Cardiac fibroblast (primary cell): ENCODE data around the gene LMO1.

Experiments used
- DNase-seq, 2 donors: peaks; one replicate each; pipeline versions ENCODE4 v3.0.0 to v3.0.0-alpha.2; 2010; ENCODE audit warnings: low read depth in 2 of 2
- H3K4me3 ChIP-seq, 2 donors: replicated peaks in 1 of 2; 1 replicate in 1 of 2; 2 replicates in 1 of 2; pipeline ENCODE4 v1.5.1; 2011; ENCODE audit warnings: low read depth in 2 of 2, low read length in 2 of 2, mild to moderate bottlenecking in 2 of 2, moderate library complexity in 1 of 2
- TF ChIP-seq, protein P1 (sequence below): IDR thresholded peaks from one replicate; pipeline ENCODE4 v1.5.1; 2011; ENCODE audit warnings: low read depth, mild to moderate bottlenecking, low read length, inconsistent platforms

Gene LMO1

GRCh38 chr11:8263769-8264410 lies at the start of gene LMO1:
Gene LMO1, minus strand, starts transcription at chr11:8263878. Its CDS starts 516 bp downstream, at chr11:8263362.
- H3K4me3 ChIP-seq, result peak within 1 kb of the TSS; percentile 27 to 35
- DNase-seq, result peak; percentile 73 to 76
- TF ChIP-seq, protein P1, sequence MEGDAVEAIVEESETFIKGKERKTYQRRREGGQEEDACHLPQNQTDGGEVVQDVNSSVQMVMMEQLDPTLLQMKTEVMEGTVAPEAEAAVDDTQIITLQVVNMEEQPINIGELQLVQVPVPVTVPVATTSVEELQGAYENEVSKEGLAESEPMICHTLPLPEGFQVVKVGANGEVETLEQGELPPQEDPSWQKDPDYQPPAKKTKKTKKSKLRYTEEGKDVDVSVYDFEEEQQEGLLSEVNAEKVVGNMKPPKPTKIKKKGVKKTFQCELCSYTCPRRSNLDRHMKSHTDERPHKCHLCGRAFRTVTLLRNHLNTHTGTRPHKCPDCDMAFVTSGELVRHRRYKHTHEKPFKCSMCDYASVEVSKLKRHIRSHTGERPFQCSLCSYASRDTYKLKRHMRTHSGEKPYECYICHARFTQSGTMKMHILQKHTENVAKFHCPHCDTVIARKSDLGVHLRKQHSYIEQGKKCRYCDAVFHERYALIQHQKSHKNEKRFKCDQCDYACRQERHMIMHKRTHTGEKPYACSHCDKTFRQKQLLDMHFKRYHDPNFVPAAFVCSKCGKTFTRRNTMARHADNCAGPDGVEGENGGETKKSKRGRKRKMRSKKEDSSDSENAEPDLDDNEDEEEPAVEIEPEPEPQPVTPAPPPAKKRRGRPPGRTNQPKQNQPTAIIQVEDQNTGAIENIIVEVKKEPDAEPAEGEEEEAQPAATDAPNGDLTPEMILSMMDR, result peak; percentile 93

DNA sequence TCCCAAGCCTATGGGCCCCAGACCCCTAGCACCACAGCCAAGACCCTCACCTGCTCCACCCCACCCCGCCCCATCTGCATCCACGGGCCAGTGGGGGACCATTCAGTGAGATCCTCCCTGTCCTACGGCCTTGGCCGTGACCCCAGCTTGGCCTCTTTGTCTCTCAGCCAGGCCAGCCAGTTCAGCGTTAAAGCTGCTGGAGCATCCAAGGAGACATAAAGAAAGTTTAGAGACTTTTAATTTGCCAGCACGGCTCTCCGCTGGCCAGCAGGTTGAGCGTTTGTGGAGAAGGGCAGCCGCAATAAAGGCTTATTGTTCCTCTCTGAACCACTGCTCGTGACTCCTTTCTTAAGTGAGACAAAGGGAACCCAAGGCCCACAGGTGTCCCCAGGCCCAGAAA lies 49.3 kb upstream of the LMO1 start:
- DNase-seq, result no peak
- TF ChIP-seq, protein P1, result no peak
- H3K4me3 ChIP-seq, result no peak overlapping the region

DNA sequence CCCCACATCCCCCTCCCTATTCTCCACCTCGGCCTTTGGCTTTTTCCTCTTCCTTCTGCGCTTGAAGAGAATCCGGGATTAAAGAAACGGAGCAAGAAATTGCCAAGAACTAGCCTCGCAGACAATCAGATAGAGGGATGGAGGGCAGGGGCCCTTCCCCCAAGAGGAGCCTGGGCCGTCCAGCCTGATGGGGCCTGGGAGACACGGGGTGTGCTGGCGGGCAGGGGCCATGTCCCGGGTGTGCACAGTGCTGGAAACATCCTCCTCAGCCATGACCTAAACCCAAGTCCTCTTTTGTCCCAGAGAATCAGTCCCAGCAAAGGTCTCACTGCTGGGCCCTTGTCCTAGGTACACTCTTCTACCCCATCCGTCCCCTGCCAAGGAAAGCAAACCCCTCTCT lies 47.7 kb upstream of the LMO1 start:
- DNase-seq, result no peak
- TF ChIP-seq, protein P1, result no peak
- no peak overlapping the region for H3K4me3 ChIP-seq

GRCh38 chr11:8310743-8311298 lies 47.1 kb upstream of the LMO1 start:
- TF ChIP-seq, protein P1, result no peak
- DNase-seq, result no peak
- no peak overlapping the region for H3K4me3 ChIP-seq

GRCh38 chr11:8309862-8310261 lies 46.2 kb upstream of the LMO1 start:
- TF ChIP-seq, protein P1, result no peak
- DNase-seq, result no peak
- no peak overlapping the region for H3K4me3 ChIP-seq

DNA sequence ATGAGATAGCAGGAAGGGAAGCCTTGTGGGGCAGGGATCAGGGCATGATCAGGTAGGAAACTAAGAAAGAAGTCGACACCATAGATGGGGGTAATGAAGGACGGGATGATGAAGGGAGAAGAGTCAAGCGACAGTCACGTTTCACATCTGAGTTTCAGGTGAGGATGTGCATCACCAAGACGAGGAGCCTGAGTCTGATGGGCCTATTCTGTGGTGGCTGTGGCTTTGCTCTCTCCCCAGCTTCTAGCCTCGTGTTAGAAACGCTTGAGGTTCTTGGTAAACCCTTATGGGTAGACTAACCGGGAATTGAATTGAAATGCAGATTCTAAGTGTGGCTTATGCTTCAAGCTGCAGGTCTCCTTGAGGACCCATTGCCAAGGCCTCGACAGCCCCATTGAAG lies 45.6 kb upstream of the LMO1 start:
- DNase-seq, result no peak

More for the DNA sequence above, 45.6 kb upstream of the LMO1 start:
- no peak overlapping the region for H3K4me3 ChIP-seq
- TF ChIP-seq, protein P1, result no peak
